Amygdala (tissue), 56 donors: ENCODE results near the gene AFF3.

Source experiments
- DNase-seq, 56 donors: peaks; one replicate each; lab custom pipeline; 2025; lab: John Stamatoyannopoulos, UW

The AFF3 gene

GRCh38 chr2:99900556-99900955, 241.8 kb downstream of the AFF3 start:
- peak in 30 of 56 donors; percentile 3 to 72 (median 27) for DNase-seq

GRCh38 chr2:99899882-99900281, 242.5 kb downstream of the AFF3 start:
- no peak for DNase-seq

- DNase-seq, result no peak
Measured at GRCh38 chr2:99899058-99899855, 243.1 kb downstream of the AFF3 start.

GRCh38 chr2:99898336-99899048, 243.9 kb downstream of the AFF3 start:
- DNase-seq, result no peak

- DNase-seq, result no peak
Measured at GRCh38 chr2:99891428-99891780, 251.0 kb downstream of the AFF3 start.

- DNase-seq, result no peak
Measured at GRCh38 chr2:99890568-99891427, 251.6 kb downstream of the AFF3 start.

GRCh38 chr2:99888617-99889016, 253.8 kb downstream of the AFF3 start:
- DNase-seq, result no peak

- no peak for DNase-seq
Measured at GRCh38 chr2:99886418-99886817, 256.0 kb downstream of the AFF3 start.

GRCh38 chr2:99883358-99883757, 259.0 kb downstream of the AFF3 start:
- no peak for DNase-seq

GRCh38 chr2:99881901-99882591, 260.3 kb downstream of the AFF3 start:
- peak in 4 of 56 donors; percentile 21 to 46 (median 22) for DNase-seq

- no peak for DNase-seq
Measured at GRCh38 chr2:99880964-99881294, 261.5 kb downstream of the AFF3 start.

- peak in 14 of 56 donors; percentile 11 to 55 (median 31) for DNase-seq
Measured at GRCh38 chr2:99880148-99880963, 262.0 kb downstream of the AFF3 start.

- DNase-seq, result no peak
Measured at GRCh38 chr2:99879481-99879880, 262.9 kb downstream of the AFF3 start.

- no peak for DNase-seq
Measured at GRCh38 chr2:99878581-99879350, 263.6 kb downstream of the AFF3 start.

GRCh38 chr2:99877963-99878362, 264.4 kb downstream of the AFF3 start:
- no peak for DNase-seq

- no peak for DNase-seq
Measured at GRCh38 chr2:99876956-99877355, 265.4 kb downstream of the AFF3 start.

- no peak for DNase-seq
Measured at GRCh38 chr2:99875627-99876201, 266.7 kb downstream of the AFF3 start.

- no peak for DNase-seq
Measured at GRCh38 chr2:99868260-99868659, 274.1 kb downstream of the AFF3 start.

- DNase-seq, result peak in 1 of 56 donors; percentile 21
Measured at GRCh38 chr2:99867770-99868169, 274.6 kb downstream of the AFF3 start.
